Dedifferentiated amniotic fluid mesenchymal stem cell (primary cell): ENCODE data around the gene TRIM2.

Experiments
- DNase-seq: peaks from one replicate; pipeline ENCODE4 v3.0.0-alpha.2; 2016; ENCODE audit errors: extremely low spot score

TRIM2 gene

DNA sequence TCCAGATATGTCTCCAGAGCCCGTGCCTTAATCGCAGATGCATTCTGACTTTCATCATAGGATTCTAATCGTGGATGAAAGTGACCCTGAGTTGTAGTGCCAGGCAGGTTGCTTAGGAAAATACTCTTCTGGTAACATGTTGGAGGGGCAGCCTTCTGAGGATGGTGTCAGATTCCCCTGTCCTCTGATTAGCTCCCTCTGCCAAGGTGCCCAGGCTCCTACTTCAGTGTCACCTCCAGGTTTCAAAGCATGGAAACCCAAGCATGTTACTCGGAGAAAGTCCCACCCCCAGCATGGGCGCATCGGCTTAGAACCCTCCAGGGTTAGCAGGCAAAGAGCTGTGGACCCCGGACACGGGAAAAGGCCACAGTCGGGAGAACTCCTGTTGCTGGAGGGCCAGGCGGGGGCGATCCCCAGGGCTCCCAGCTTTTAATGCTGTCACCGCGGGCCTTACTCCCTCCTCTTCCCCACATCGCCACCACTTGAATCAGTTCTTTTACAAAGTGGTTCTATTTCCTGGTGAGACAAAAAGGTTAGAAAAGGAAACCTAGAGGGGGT, 44.5 kb downstream of the TRIM2 start:
- no peak for DNase-seq

GRCh38 chr4:153249199-153250041, 45.2 kb downstream of the TRIM2 start:
- peak; percentile 49 for DNase-seq

- DNase-seq = no peak
Observed at GRCh38 chr4:153252122-153252521, 47.9 kb downstream of the TRIM2 start.

- no peak for DNase-seq
Observed at GRCh38 chr4:153255233-153255632, 51.0 kb downstream of the TRIM2 start.

DNA sequence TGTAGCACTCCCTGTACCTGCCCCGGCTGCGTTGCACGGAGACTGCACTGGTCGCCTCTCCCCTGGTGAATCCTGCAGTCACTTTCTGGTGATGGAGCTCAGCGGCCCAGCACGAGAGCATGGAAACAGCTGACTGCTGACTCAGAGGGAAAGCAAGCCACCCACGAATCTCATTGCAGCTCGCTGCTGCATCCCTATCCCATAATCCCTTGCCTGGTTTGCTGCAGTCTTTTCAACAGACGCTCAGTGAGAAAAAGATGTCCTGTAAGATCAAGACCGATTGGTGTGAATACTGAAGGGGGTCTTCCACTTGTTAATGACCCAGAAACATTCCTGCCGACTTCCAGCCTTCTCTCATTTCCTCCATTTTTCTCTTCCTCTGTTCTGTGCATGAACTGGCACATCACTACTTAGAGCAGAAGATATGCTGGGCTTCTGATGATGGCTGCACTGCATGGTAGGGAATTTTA, 52.9 kb downstream of the TRIM2 start:
- DNase-seq = peak; percentile 74

GRCh38 chr4:153257991-153258390, 53.7 kb downstream of the TRIM2 start:
- no peak for DNase-seq

DNA sequence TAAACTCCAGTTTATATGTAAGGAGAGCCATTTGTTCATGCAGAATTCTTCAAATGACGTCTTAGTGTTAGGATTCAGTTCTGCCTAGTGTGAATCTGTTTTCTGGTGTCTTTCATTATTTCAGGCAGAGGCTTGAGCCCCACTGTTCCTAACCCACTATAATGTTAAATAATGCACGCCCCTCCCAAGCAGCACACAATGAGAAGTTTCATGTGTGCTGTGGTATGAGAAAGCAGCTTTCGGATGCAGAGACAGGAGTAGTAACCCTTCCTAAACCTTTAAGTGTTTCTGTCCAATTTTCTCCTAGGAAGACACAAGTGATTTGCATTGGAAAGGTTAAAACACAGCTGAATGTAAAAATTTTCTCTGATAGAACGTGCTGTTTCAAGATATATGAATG, 54.5 kb downstream of the TRIM2 start:
- no peak for DNase-seq

DNA sequence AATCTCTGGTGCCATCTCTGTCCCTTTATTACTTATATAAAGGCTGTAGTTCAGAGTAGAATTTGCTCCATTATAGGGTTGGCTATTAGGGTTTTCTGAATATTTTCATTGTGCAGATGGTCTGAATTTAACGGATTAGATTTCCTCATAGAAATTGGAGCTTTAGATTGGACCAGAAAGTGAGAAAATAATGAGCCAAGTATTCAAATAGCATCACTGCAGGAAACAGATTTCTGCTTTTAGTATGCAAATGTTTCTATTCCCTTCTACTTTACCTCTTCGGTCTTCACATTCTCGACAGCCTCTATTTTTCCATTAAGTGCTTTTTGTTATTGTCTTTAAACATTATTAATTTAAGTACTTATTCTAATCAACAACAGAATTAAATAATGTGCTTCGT, 55.4 kb downstream of the TRIM2 start:
- DNase-seq = no peak

DNA sequence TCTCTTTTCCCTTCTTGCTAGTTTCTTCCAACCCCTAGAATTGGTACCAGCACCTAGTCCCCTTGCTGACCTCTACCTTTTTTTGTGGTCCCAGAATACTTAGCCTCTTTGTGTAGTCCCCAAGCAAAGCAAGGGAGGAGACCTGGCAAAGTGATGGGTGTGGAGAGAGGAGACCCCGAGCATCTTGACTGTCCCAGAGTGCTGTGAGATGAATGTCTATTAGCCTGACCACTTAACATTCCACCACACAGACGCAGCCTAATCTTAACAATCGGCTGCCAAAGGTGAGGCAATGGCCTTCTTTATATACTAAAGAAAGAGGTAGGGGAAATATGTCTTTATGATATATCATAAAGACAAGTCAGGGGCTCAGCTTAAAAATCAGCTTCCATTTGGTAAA, 55.9 kb downstream of the TRIM2 start:
- DNase-seq = no peak

DNA sequence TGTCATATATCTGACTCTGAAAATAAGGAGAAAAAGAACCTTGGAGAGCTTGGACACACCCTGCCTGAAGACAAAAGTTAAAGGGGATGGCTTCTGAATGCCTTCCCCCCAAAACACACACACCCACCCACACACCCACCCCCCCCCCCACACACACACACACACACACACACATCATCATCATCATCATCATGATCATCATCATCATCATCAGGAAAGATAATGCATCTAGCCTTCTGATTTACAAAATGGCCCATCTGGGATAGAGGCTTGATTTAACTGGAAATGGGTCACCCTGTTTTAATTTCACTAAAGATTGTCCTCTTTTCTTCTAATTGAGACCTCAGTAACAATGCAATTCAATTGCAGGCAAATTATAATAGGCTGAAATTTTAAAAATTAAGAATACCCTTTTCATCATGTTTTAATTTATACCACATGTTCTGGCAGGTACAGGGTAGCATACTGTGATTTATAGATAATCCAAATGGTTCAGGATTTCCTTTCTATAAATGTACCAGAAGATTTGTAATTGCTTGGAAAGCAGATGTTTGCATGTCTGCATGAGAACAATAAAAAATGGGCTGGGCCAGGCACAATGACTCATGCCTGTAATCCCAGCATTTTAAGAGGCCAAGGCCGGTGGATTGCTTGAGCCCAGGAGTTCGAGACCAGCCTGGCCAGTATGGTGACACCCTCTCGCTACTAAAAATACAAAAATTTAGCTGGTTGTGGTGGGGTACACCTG, 56.5 kb downstream of the TRIM2 start:
- no peak for DNase-seq

- DNase-seq = no peak
Observed at GRCh38 chr4:153261461-153261860, 57.2 kb downstream of the TRIM2 start.

- no peak for DNase-seq
Observed at GRCh38 chr4:153261914-153262313, 57.7 kb downstream of the TRIM2 start.

- no peak for DNase-seq
Observed at GRCh38 chr4:153265306-153266047, 61.2 kb downstream of the TRIM2 start.

DNA sequence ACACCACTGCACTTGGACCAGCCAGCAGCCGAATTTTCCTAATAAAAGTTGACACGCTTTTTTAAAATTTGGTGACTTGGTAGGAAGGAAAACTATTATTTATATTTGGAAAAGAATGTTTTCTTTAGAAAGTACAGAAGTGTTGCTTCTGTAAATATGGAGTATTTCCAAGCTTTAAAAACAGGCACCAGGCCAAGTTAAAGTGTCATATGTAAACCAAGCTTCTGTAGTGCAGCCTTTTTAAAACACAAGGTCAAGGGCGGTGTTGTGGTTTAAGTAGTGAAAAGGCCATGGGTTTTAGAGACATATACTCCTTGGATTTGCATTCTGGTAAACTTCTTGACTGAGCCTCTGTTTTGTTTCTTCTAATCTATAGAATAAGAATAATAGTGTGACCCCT, 62.7 kb downstream of the TRIM2 start:
- no peak for DNase-seq

DNA sequence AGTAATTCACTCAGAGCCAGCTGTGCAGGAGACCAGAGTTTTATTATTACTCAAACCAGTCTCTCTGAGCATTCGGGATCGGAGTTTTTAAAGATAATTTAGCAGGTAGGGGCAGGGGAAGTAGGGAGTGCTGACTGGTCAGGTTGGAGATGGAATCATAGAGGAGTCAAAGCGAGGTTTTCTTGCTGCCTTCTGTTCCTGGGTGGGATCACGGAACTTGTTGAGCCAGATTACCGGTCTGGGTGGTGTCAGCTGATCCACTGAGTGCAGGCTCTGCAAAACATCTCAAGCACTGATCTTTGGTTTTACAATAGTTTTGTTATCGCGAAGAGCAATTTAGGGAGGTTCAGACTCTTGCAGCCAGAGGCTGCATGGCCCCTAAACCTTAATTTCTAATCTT, 63.6 kb downstream of the TRIM2 start:
- no peak for DNase-seq

DNA sequence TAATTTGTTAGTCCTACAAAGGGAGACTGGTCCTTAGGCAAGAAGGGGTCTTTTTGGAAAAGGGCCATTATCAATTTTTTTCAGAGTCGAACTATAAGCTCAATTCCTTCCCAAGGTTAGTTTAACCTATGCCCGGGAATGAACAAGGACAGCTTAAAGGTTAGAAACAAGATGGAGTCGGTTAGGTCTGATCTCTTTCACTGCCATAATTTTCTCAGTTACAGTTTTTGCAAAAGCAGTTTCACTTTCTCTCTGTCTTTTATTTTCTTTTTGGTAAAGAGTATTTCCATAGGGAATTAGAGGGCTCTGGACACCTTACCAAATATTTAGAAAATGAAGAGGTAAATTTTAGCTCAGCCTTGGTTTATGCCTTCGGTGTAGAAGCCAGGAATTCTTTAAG, 64.1 kb downstream of the TRIM2 start:
- DNase-seq = no peak

DNA sequence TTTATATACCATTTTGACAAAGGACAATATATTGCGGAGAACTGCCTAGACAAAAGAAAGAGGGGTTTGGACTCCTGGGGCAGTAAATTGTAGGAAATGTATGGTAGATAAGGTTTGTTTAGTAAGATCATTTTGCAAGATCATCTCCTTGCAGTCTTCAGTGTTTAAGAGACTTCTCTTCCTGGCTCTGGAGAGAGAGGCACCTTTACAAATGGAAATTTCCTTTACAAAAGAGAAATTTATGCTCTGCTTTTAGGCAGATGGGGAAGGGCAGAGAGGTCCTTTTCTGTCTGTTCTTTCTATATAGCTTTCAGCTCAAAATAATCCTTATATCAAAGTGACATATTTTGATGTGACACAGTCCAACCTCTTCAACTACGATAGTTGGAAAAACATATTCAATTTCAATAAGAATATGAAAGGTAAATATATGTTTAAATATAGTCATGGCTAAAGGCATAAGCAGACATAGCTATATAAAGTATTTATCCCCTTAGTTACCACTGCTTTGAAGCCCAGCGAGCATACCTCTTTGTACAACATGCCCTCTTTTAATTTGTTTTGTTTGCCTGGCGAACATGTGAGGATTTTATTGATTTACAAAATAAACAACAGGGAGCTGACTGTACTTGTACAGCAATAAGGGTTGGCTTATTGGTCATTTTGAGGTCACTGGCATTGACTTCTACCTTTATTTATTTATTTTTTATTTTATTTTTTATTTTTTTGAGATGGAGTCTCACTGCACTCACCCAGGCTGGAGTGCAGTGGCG, 65.2 kb downstream of the TRIM2 start:
- DNase-seq = no peak

GRCh38 chr4:153270361-153270760, 66.1 kb downstream of the TRIM2 start:
- no peak for DNase-seq

DNA sequence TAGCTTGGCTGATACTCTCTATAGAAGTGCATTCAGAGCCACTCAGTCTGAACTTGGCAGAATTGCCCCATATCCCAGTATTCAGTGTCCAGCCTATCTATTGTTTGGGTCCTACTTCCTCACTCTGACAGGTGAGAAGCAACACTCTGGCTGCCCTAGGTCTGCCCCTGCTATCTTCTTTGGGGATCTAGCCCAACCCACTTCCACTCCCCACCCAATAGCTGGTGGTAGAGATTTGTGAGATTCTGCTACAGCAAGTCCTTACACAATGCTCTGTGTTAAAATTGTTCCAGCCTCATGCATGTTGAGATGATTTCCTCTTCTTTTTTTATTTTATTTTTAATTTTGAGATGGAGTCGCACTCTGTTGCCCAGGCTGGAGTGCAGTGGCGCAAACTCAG, 67.6 kb downstream of the TRIM2 start:
- no peak for DNase-seq

- no peak for DNase-seq
Observed at GRCh38 chr4:153273751-153274150, 69.5 kb downstream of the TRIM2 start.

DNA sequence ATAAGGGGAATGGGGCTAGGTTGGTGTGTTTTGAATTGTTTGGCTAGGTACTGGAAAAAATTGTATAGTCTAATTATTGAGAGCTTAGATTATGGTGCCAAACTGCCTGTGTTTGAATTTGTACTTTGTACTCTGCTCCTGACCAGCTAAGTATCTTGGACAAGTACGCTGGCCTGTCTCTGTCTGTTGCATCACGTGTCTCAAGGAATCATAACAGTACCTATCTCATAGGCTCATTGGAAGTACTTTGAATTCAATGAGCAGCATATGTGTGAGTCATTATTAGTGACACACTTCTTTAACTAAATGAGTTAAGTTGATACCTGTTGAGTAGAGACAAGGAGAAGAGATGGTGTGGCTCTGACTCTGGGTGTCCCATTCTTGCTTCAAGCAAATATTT, 70.7 kb downstream of the TRIM2 start:
- no peak for DNase-seq
